B cell (primary cell): ENCODE measurements around the gene WRAP73. TPM values are rescaled to one million over a fixed set of nuclear protein-coding genes. Genes with fewer than 3 reads are reported as not detected.

Source experiments
- ATAC-seq: fragments of 200-7000 bp; cut with Tn5 transposase; one replicate; pipeline ENCODE4 v1.10.0; 2021; ENCODE audit warnings: low read depth, mild to moderate bottlenecking, moderate number of reproducible peaks, moderate library complexity
- CTCF ChIA-PET: fragments of 350-600 bp; sonication (Branson Sonifier 250); formaldehyde crosslinking; loops from one replicate; lab custom pipeline; 2021; ENCODE audit warnings: antibody characterized with exemption, inconsistent platforms; lab: Charles Lee
- POLR2A ChIA-PET: fragments of 350-600 bp; sonication (Branson Sonifier 250); formaldehyde crosslinking; loops from one replicate; lab custom pipeline; 2021; ENCODE audit warnings: antibody characterized with exemption; lab: Charles Lee
- DNase-seq: peaks from one replicate; pipeline ENCODE4 v3.0.0; 2013
- H2AFZ ChIP-seq: 2 replicates; pipeline ENCODE4 v1.6.1; 2012; ENCODE audit warnings: mild to moderate bottlenecking, low read depth, low read length; ENCODE audit not compliant: insufficient read depth, poor library complexity, severe bottlenecking
- H3K27ac ChIP-seq, 2 donors: 1 replicate in 1 of 2; 2 replicates in 1 of 2; pipeline ENCODE4 v1.5.1; 2012 to 2013; ENCODE audit warnings: low read length in 2 of 2, mild to moderate bottlenecking in 2 of 2, moderate library complexity in 1 of 2
- H3K27me3 ChIP-seq, 4 experiments: fragments of 200-600 bp in 1 of 4; sonication (generic) in 1 of 4; replicated peaks in 1 of 4; 1 replicate in 2 of 4; 2 replicates in 2 of 4; pipeline versions ENCODE4 v1.6.1 to v1.7.0; 2013 to 2016; ENCODE audit warnings: low read length in 3 of 4, mild to moderate bottlenecking in 2 of 4, mixed read lengths in 1 of 4, moderate library complexity in 1 of 4; ENCODE audit not compliant: insufficient read depth in 4 of 4, control insufficient read depth in 3 of 4; ENCODE audit errors: control extremely low read depth in 1 of 4
- H3K36me3 ChIP-seq, 2 experiments: replicated peaks in 1 of 2; 1 replicate in 1 of 2; 2 replicates in 1 of 2; pipeline versions ENCODE4 v1.6.1 to v1.7.1; 2013; ENCODE audit warnings: low read length in 1 of 2; ENCODE audit not compliant: insufficient read depth in 2 of 2, control insufficient read depth in 1 of 2; ENCODE audit errors: control extremely low read depth in 1 of 2, extremely low read depth in 1 of 2
- H3K4me1 ChIP-seq, 2 donors: fragments of 200-600 bp in 1 of 2; sonication (generic) in 1 of 2; 1 replicate in 1 of 2; 2 replicates in 1 of 2; pipeline versions ENCODE4 v1.5.1 to v1.6.1; 2013 to 2017; ENCODE audit warnings: low read length in 2 of 2; ENCODE audit not compliant: control insufficient read depth in 2 of 2, insufficient read depth in 2 of 2
- H3K4me2 ChIP-seq: replicated peaks from 2 replicates; pipeline ENCODE3; 2012; ENCODE audit warnings: mild to moderate bottlenecking, low read depth, low read length; ENCODE audit not compliant: poor library complexity, severe bottlenecking
- H3K4me3 ChIP-seq, 5 experiments: fragments of 200-600 bp in 1 of 5; sonication (generic) in 1 of 5; 1 replicate in 3 of 5; 2 replicates in 2 of 5; pipeline versions ENCODE4 v1.5.1 to v1.7.0; 2011 to 2016; ENCODE audit warnings: low read length in 4 of 5, mild to moderate bottlenecking in 4 of 5, low read depth in 2 of 5, control low read depth in 1 of 5, moderate library complexity in 1 of 5; ENCODE audit not compliant: insufficient read depth in 1 of 5; ENCODE audit errors: control extremely low read depth in 1 of 5, extremely low read depth in 1 of 5
- H3K79me2 ChIP-seq: fragments of 200-600 bp; sonication (generic); one replicate; pipeline ENCODE4 v1.6.0; 2016; ENCODE audit warnings: low read length; ENCODE audit not compliant: control insufficient read depth, insufficient read depth
- H3K9ac ChIP-seq: fragments of 200-600 bp; sonication (generic); 2 replicates; pipeline ENCODE4 v1.6.1; 2017; ENCODE audit warnings: mild to moderate bottlenecking, low read length, moderate library complexity
- H3K9me3 ChIP-seq, 3 donors: one replicate each; pipeline versions ENCODE4 v1.6.1 to v1.7.1; 2013; ENCODE audit warnings: low read length in 2 of 3; ENCODE audit not compliant: control insufficient read depth in 2 of 3, insufficient read depth in 1 of 3; ENCODE audit errors: control extremely low read depth in 1 of 3
- H4K20me1 ChIP-seq: 2 replicates; pipeline ENCODE4 v1.6.0; 2012; ENCODE audit warnings: mild to moderate bottlenecking, low read length; ENCODE audit not compliant: insufficient read depth, control insufficient read depth, poor library complexity, severe bottlenecking
- H3K27ac Mint-ChIP-seq: one replicate; pipeline ENCODE4 v1.8.0; 2021; ENCODE audit warnings: mixed read lengths
- H3K27me3 Mint-ChIP-seq: one replicate; pipeline ENCODE4 v1.8.0; 2021; ENCODE audit warnings: mixed read lengths
- H3K4me1 Mint-ChIP-seq: one replicate; pipeline ENCODE4 v1.8.0; 2021; ENCODE audit warnings: mixed read lengths
- H3K4me3 Mint-ChIP-seq: one replicate; pipeline ENCODE4 v1.8.0; 2021; ENCODE audit warnings: mixed read lengths
- H3K9me3 Mint-ChIP-seq: one replicate; pipeline ENCODE4 v1.8.0; 2022; ENCODE audit warnings: mixed read lengths; ENCODE audit not compliant: insufficient read depth
- EZH2 ChIP-seq: IDR thresholded peaks from 2 replicates; pipeline ENCODE4 v1.6.1; 2012; ENCODE audit warnings: borderline replicate concordance, low read depth, mild to moderate bottlenecking, moderate library complexity, low read length; ENCODE audit not compliant: insufficient read depth, poor library complexity, severe bottlenecking
- WGBS: methylation state at CpG from one replicate; pipeline ENCODE4 v1.1.5; 2013; ENCODE audit warnings: missing lambda C conversion rate; ENCODE audit not compliant: insufficient coverage; 5-methylcytosine and 5-hydroxymethylcytosine counted together
- intact Hi-C: fragments of 100-400 bp; cut with micrococcal nuclease; formaldehyde crosslinking; loops from one replicate; pipeline ENCODE4 v1.10.0; 2022
- polyA plus RNA-seq: library from polyadenylated mRNA; depleted of rRNA; stranded (reverse); fragments of >200 nt; gene quantifications from 2 replicates; pipeline ENCODE4 v1.2.3, GENCODE V29; 2012
- total RNA-seq, 2 donors: library from RNA; stranded (reverse); fragments of 120-200 nt in 1 of 2; gene quantifications; 1 replicate in 1 of 2; 2 replicates in 1 of 2; pipeline versions ENCODE4 v1.2.3 to v1.2.4, GENCODE V29; 2013 to 2022
- TF ChIP-seq, protein P1 (sequence below): fragments of 200-600 bp; IDR thresholded peaks from one replicate; pipeline ENCODE4 v1.8.0; 2022; ENCODE audit warnings: antibody characterized with exemption, mild to moderate bottlenecking

The WRAP73 gene
- total and polyA plus RNA-seq, 2 donors (not counting 1 experiment from before 2014, with no cell fraction given), result 37.1 to 68.5 TPM

DNA sequence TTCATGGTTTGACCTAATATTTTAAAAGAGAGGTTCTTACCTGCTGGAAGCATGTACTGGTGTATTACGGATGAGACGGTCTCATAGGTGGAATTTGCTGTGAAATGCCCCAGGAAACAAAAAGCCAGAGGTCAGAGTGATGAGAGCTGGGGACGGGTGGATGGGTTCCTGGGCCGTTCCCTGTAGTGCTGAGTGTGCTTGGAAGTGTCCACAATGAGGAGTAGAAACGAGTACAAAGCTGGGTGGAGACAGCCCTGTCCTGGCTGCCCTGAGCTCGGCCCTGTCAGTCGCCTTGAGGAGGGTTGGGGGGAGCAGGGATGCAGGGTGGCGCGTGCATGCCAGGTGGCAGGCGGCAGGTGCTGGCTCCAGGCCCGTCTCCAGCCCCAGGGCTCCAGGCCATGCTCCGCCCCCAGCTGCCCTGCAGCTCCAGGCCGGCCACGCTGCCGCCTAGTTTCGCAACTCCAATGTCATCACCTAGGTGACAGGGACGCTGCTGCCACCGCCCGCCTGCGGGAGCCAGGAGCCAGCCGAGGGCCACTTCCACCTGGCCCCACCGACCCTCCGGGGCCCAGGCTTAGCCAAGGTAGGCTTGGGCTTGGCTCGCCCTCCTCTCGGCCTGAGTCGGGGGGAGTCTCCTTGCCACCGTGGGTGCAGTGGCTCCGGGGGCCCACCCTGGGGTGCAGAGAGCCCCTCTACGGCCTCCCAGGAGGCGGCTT, 18.8 kb upstream of the WRAP73 start:
- Mint-ChIP-seq H3K27ac (peak overlapping the region; percentile 18), H3K4me1 (peaks cover 64% of the 10 kb centered on the region), H3K27me3 (no peaks in the 10 kb centered on the region), H3K4me3 (no peak overlapping the region), H3K9me3 (no peaks in the 10 kb centered on the region)
- Histone ChIP-seq H3K9me3 (peaks cover 0 to 8% (median 0%) of the 10 kb centered on the region in 3 donors), H3K36me3 (no peaks in the 10 kb centered on the region), H3K27ac (no peak overlapping the region), H3K9ac (no peak overlapping the region), H4K20me1 (no peaks in the 10 kb centered on the region), H2AFZ (no peak overlapping the region), H3K4me2 (no peak overlapping the region), H3K4me3 (no peak overlapping the region), H3K4me1 (peaks cover 59 to 68% of the 10 kb centered on the region in 2 donors), H3K79me2 (no peaks in the 10 kb centered on the region), H3K27me3 (peaks cover 0 to 10% (median 0%) of the 10 kb centered on the region in 4 experiments)
- ChIA-PET CTCF (interaction anchor here (1.0 kb wide), 1 partner anchor 13 kb away, joined by 3 read pairs; no protein-coding TSS in a partner anchor), POLR2A (interaction anchor here (1.6 kb wide), 1 partner anchor 9 kb away, joined by 12 read pairs; no protein-coding TSS in a partner anchor)
- TF ChIP-seq EZH2, result no peak
- TF ChIP-seq, protein P1, sequence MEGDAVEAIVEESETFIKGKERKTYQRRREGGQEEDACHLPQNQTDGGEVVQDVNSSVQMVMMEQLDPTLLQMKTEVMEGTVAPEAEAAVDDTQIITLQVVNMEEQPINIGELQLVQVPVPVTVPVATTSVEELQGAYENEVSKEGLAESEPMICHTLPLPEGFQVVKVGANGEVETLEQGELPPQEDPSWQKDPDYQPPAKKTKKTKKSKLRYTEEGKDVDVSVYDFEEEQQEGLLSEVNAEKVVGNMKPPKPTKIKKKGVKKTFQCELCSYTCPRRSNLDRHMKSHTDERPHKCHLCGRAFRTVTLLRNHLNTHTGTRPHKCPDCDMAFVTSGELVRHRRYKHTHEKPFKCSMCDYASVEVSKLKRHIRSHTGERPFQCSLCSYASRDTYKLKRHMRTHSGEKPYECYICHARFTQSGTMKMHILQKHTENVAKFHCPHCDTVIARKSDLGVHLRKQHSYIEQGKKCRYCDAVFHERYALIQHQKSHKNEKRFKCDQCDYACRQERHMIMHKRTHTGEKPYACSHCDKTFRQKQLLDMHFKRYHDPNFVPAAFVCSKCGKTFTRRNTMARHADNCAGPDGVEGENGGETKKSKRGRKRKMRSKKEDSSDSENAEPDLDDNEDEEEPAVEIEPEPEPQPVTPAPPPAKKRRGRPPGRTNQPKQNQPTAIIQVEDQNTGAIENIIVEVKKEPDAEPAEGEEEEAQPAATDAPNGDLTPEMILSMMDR, result no peak
- intact Hi-C loops, result no loop called here
- DNase-seq (no peak), ATAC-seq (no peak)
- WGBS, result 53% methylated on average over 30 of the region's 30 CpGs

DNA sequence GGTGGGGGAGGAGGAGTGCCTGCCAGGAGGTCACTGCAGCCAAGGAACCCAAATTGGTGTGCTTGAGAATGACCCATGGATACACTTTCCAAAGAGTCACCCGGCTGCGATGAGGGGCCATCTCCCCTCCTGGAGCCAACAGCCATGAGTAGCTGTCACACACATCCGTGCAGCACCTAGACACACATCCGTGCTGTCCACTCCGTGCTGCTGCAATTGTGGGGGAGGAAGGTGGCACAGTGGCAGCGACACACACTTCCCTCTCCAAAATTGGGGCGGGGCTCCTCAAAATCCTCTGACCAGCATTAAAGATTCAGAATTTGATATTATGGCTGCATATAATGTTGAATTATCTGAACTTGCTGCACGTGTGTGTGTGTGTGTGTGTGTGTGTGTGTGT, 18.2 kb upstream of the WRAP73 start:
- Histone ChIP-seq H3K4me3 (no peak overlapping the region), H3K27me3 (peaks cover 0 to 10% (median 0%) of the 10 kb centered on the region in 4 experiments), H3K36me3 (no peaks in the 10 kb centered on the region), H2AFZ (no peak overlapping the region), H3K27ac (peak overlapping the region in 1 of 2 donors; percentile 79), H3K79me2 (no peaks in the 10 kb centered on the region), H4K20me1 (no peaks in the 10 kb centered on the region), H3K4me2 (peak overlapping the region; percentile 78), H3K9me3 (peaks cover 0 to 8% (median 0%) of the 10 kb centered on the region in 3 donors), H3K4me1 (peaks cover 53 to 64% of the 10 kb centered on the region in 2 donors), H3K9ac (no peak overlapping the region)
- Mint-ChIP-seq H3K27me3 (no peaks in the 10 kb centered on the region), H3K27ac (peak overlapping the region; percentile 18), H3K9me3 (no peaks in the 10 kb centered on the region), H3K4me3 (peak overlapping the region; percentile 55), H3K4me1 (peaks cover 61% of the 10 kb centered on the region)
- no peak for TF ChIP-seq EZH2
- TF ChIP-seq, protein P1, result no peak
- DNase-seq (no peak), ATAC-seq (no peak)
- ChIA-PET CTCF (interaction anchor here (1.0 to 3.5 kb wide), 3 partner anchors 9 to 15 kb away, joined by 3 to 20 read pairs (median 16); partner anchors contain the start of gene TP73), POLR2A (interaction anchor here (1.6 kb wide), 1 partner anchor 9 kb away, joined by 12 read pairs; no protein-coding TSS in a partner anchor)
- intact Hi-C loops, result no loop called here
- whole genome bisulfite sequencing, result 100% methylated on average over 4 of the region's 8 CpGs
